ENCODE results near the gene CYSLTR2. TPM values are rescaled to one million over a fixed set of nuclear protein-coding genes. Genes with fewer than 3 reads are reported as not detected.

CYSLTR2 gene
- total RNA-seq, 1 experiment from 2014 or later, result not detected

GRCh38 chr13:48624858-48625257 is 28.9 kb upstream of the CYSLTR2 start:
- intact Hi-C loops (cut with micrococcal nuclease; ENCODE audit: unreplicated experiment), result no loop called here
- TF ChIP-seq TCF7L2 (IDR thresholded peaks at IDR 0.05; ENCODE audit: low read depth, low read length) (no peak), POLR2AphosphoS5 (IDR thresholded peaks at IDR 0.05; ENCODE audit: low read depth, low read length) (no peak), REST (IDR thresholded peaks at IDR 0.05; ENCODE audit: insufficient read depth in 1 of 2, low read depth in 2 of 2, low read length in 1 of 2) (no peak), CTCF (IDR thresholded peaks at IDR 0.05) (no peak), SIN3A (IDR thresholded peaks at IDR 0.05; ENCODE audit: borderline replicate concordance, insufficient read depth, low read depth, low read length) (no peak)
- H3K27me3 ChIP-seq (ENCODE audit: control insufficient read depth, insufficient read depth, low read length), result no peaks in the 10 kb centered on the region
- BruUV-seq (replicated peaks), result no TSS peak
- ATAC-seq (no peak), DNase-seq (ENCODE audit: low read depth, low spot score) (no peak)
- ChIA-PET POLR2A (no interaction called here), CTCF (no interaction called here)
- no peaks in the 10 kb centered on the region for H3K4me1 ChIP-seq (ENCODE audit: control insufficient read depth, insufficient read depth, low read length)
- in situ Hi-C loops (cut with HindIII; ENCODE audit: low pct_unique_long_range_greater_than_20kb, low sequenced_read_pairs), result no loop called here
- H3K4me3 ChIP-seq (ENCODE audit: low read depth in 2 of 2, low read length in 2 of 2), result no peak overlapping the region
- H3K27ac ChIP-seq (ENCODE audit: low read length), result no peak overlapping the region
- H3K36me3 ChIP-seq (ENCODE audit: control insufficient read depth, insufficient read depth, low read length), result no peaks in the 10 kb centered on the region
- no peaks in the 10 kb centered on the region for H3K9me3 ChIP-seq (ENCODE audit: control insufficient read depth, insufficient read depth, low read depth, low read length)

- ChIA-PET POLR2A (no interaction called here), CTCF (no interaction called here)
- DNase-seq (ENCODE audit: low read depth, low spot score), result no peak
- Histone ChIP-seq H3K27me3 (ENCODE audit: control insufficient read depth, insufficient read depth, low read length) (no peaks in the 10 kb centered on the region), H3K4me1 (ENCODE audit: control insufficient read depth, insufficient read depth, low read length) (no peaks in the 10 kb centered on the region), H3K27ac (ENCODE audit: low read length) (no peak overlapping the region), H3K9me3 (ENCODE audit: control insufficient read depth, insufficient read depth, low read depth, low read length) (no peaks in the 10 kb centered on the region), H3K36me3 (ENCODE audit: control insufficient read depth, insufficient read depth, low read length) (no peaks in the 10 kb centered on the region), H3K4me3 (ENCODE audit: low read depth in 2 of 2, low read length in 2 of 2) (no peak overlapping the region)
- intact Hi-C loops (cut with micrococcal nuclease; ENCODE audit: unreplicated experiment), result no loop called here
- TF ChIP-seq POLR2AphosphoS5 (IDR thresholded peaks at IDR 0.05; ENCODE audit: low read depth, low read length), result no peak
- no peak for ATAC-seq
- no TSS peak for BruUV-seq (replicated peaks)
- in situ Hi-C loops (cut with HindIII; ENCODE audit: low pct_unique_long_range_greater_than_20kb, low sequenced_read_pairs), result no loop called here
These were observed 28.2 kb upstream of the CYSLTR2 start for GRCh38 chr13:48625413-48626076.

GRCh38 chr13:48626077-48626449 is 27.7 kb upstream of the CYSLTR2 start:
- Histone ChIP-seq H3K4me1 (ENCODE audit: control insufficient read depth, insufficient read depth, low read length) (no peaks in the 10 kb centered on the region), H3K27ac (ENCODE audit: low read length) (no peak overlapping the region), H3K36me3 (ENCODE audit: control insufficient read depth, insufficient read depth, low read length) (no peaks in the 10 kb centered on the region), H3K9me3 (ENCODE audit: control insufficient read depth, insufficient read depth, low read depth, low read length) (no peaks in the 10 kb centered on the region), H3K4me3 (ENCODE audit: low read depth in 2 of 2, low read length in 2 of 2) (no peak overlapping the region), H3K27me3 (ENCODE audit: control insufficient read depth, insufficient read depth, low read length) (no peaks in the 10 kb centered on the region)
- ChIA-PET POLR2A (no interaction called here), CTCF (no interaction called here)
- DNase-seq (ENCODE audit: low read depth, low spot score), result no peak
- in situ Hi-C loops (cut with HindIII; ENCODE audit: low pct_unique_long_range_greater_than_20kb, low sequenced_read_pairs) (no loop called here), intact Hi-C loops (cut with micrococcal nuclease; ENCODE audit: unreplicated experiment) (no loop called here)
- no peak for TF ChIP-seq SIN3A (IDR thresholded peaks at IDR 0.05; ENCODE audit: borderline replicate concordance, insufficient read depth, low read depth, low read length)
- ATAC-seq, result no peak
- BruUV-seq (replicated peaks), result no TSS peak
